H9 (cell line): ENCODE results near the gene RGS16. TPM values are rescaled to one million over a fixed set of nuclear protein-coding genes. Genes with fewer than 3 reads are reported as not detected.

Experiments
- DNase-seq: peaks from one replicate; pipeline ENCODE4 v3.0.0-alpha.2; 2017
- H2AFZ ChIP-seq: one replicate; pipeline ENCODE4 v1.6.1; 2013; ENCODE audit warnings: mild to moderate bottlenecking, low read length, control low read depth, moderate library complexity
- H2AK5ac ChIP-seq: 2 replicates; pipeline ENCODE4 v1.6.1; 2013; ENCODE audit warnings: low read length, control low read depth, mixed read lengths; ENCODE audit not compliant: insufficient read length
- H2BK120ac ChIP-seq: one replicate; pipeline ENCODE4 v1.6.1; 2013; ENCODE audit warnings: low read depth, mild to moderate bottlenecking, low read length, control low read depth, inconsistent platforms; ENCODE audit not compliant: poor library complexity, severe bottlenecking
- H2BK12ac ChIP-seq: 2 replicates; pipeline ENCODE4 v1.6.1; 2013; ENCODE audit warnings: low read length, control low read depth, mixed read lengths, low read depth; ENCODE audit not compliant: insufficient read length
- H2BK15ac ChIP-seq: 2 replicates; pipeline ENCODE4 v1.6.1; 2013; ENCODE audit warnings: low read depth, low read length, control low read depth
- H2BK20ac ChIP-seq: one replicate; pipeline ENCODE4 v1.6.1; 2013; ENCODE audit warnings: low read depth, mild to moderate bottlenecking, low read length, control low read depth, inconsistent platforms; ENCODE audit not compliant: poor library complexity, severe bottlenecking
- H2BK5ac ChIP-seq: 2 replicates; pipeline ENCODE4 v1.6.1; 2013; ENCODE audit warnings: low read length, control low read depth, mixed read lengths; ENCODE audit not compliant: insufficient read length
- H3K14ac ChIP-seq: 2 replicates; pipeline ENCODE4 v1.6.1; 2013; ENCODE audit warnings: low read length, control low read depth; ENCODE audit not compliant: insufficient read depth
- H3K18ac ChIP-seq: 2 replicates; pipeline ENCODE4 v1.6.1; 2013; ENCODE audit warnings: low read depth, mild to moderate bottlenecking, mixed read lengths, low read length, control low read depth; ENCODE audit not compliant: insufficient read length
- H3K23ac ChIP-seq: 2 replicates; pipeline ENCODE4 v1.6.1; 2013; ENCODE audit warnings: low read length, control low read depth, mixed read lengths, low read depth; ENCODE audit not compliant: insufficient read length
- H3K23me2 ChIP-seq: 2 replicates; pipeline ENCODE4 v1.6.1; 2013; ENCODE audit warnings: low read depth, mild to moderate bottlenecking, mixed read lengths, low read length, control low read depth; ENCODE audit not compliant: insufficient read length, poor library complexity, severe bottlenecking
- H3K27ac ChIP-seq: 2 replicates; pipeline ENCODE4 v1.5.1; 2013; ENCODE audit warnings: low read length, control low read depth, mixed read lengths, low read depth; ENCODE audit not compliant: insufficient read length
- H3K27me3 ChIP-seq: 2 replicates; pipeline ENCODE4 v1.6.1; 2013; ENCODE audit warnings: low read length, control low read depth, inconsistent platforms; ENCODE audit not compliant: insufficient read depth
- H3K4ac ChIP-seq: 2 replicates; pipeline ENCODE4 v1.6.1; 2013; ENCODE audit warnings: low read depth, mild to moderate bottlenecking, control low read depth, inconsistent platforms, low read length, moderate library complexity
- H3K4me1 ChIP-seq: 2 replicates; pipeline ENCODE4 v1.6.1; 2013; ENCODE audit warnings: low read length, control low read depth, inconsistent platforms; ENCODE audit not compliant: insufficient read depth
- H3K4me2 ChIP-seq: 2 replicates; pipeline ENCODE4 v1.6.1; 2013; ENCODE audit warnings: low read length, control low read depth, mixed read lengths; ENCODE audit not compliant: insufficient read length, insufficient read depth
- H3K56ac ChIP-seq: 2 replicates; pipeline ENCODE4 v1.6.1; 2013; ENCODE audit warnings: low read depth, mild to moderate bottlenecking, mixed read lengths, low read length, control low read depth; ENCODE audit not compliant: insufficient read length
- H3K79me1 ChIP-seq: 2 replicates; pipeline ENCODE4 v1.6.1; 2013; ENCODE audit warnings: low read depth, mild to moderate bottlenecking, moderate library complexity, low read length, control low read depth, inconsistent platforms; ENCODE audit not compliant: insufficient read depth, poor library complexity, severe bottlenecking
- H3K79me2 ChIP-seq: 2 replicates; pipeline ENCODE4 v1.6.1; 2013; ENCODE audit warnings: low read length, control low read depth, inconsistent platforms; ENCODE audit not compliant: insufficient read depth
- H3K9ac ChIP-seq: 2 replicates; pipeline ENCODE4 v1.6.1; 2013; ENCODE audit warnings: low read length, control low read depth, mixed read lengths; ENCODE audit not compliant: insufficient read length; ENCODE audit errors: extremely low read depth
- H3K9me3 ChIP-seq: one replicate; pipeline ENCODE4 v1.6.1; 2013; ENCODE audit warnings: low read depth, low read length, inconsistent platforms; ENCODE audit not compliant: control insufficient read depth
- H3T11ph ChIP-seq: one replicate; pipeline ENCODE4 v1.6.1; 2013; ENCODE audit warnings: mild to moderate bottlenecking, low read length, control low read depth, inconsistent platforms
- H4K20me1 ChIP-seq: one replicate; pipeline ENCODE4 v1.6.1; 2013; ENCODE audit not compliant: control insufficient read depth, insufficient read length, insufficient read depth
- H4K5ac ChIP-seq: 2 replicates; pipeline ENCODE4 v1.6.1; 2013; ENCODE audit warnings: low read depth, mild to moderate bottlenecking, mixed read lengths, low read length, control low read depth; ENCODE audit not compliant: insufficient read length
- H4K8ac ChIP-seq: replicated peaks from 2 replicates; pipeline ENCODE4 v1.6.1; 2013; ENCODE audit warnings: low read length, control low read depth, mixed read lengths, low read depth; ENCODE audit not compliant: insufficient read length
- H4K91ac ChIP-seq: 2 replicates; pipeline ENCODE4 v1.6.1; 2013; ENCODE audit warnings: low read depth, mild to moderate bottlenecking, moderate library complexity, mixed read lengths, low read length, control low read depth; ENCODE audit not compliant: insufficient read length
- H3K27ac Mint-ChIP-seq, 3 experiments: 2 replicates in 2 of 3; 3 replicates in 1 of 3; pipeline ENCODE4 v1.8.0; 2020 to 2021; ENCODE audit warnings: mixed read lengths in 3 of 3, mild to moderate bottlenecking in 1 of 3, moderate library complexity in 1 of 3
- H3K27me3 Mint-ChIP-seq: 2 replicates; pipeline ENCODE4 v1.8.0; 2021; ENCODE audit warnings: low read depth, mild to moderate bottlenecking, moderate library complexity, mixed read lengths
- H3K36me3 Mint-ChIP-seq, 3 experiments: 2 replicates in 2 of 3; 3 replicates in 1 of 3; pipeline ENCODE4 v1.8.0; 2020 to 2021; ENCODE audit warnings: low read depth in 3 of 3, mixed read lengths in 3 of 3; ENCODE audit not compliant: insufficient read depth in 1 of 3
- H3K4me1 Mint-ChIP-seq, 2 experiments: 2 replicates each; pipeline ENCODE4 v1.8.0; 2020; ENCODE audit warnings: mixed read lengths in 2 of 2
- H3K4me3 Mint-ChIP-seq, 2 experiments: 2 replicates in 1 of 2; 3 replicates in 1 of 2; pipeline ENCODE4 v1.8.0; 2020 to 2021; ENCODE audit warnings: mild to moderate bottlenecking in 2 of 2, mixed read lengths in 2 of 2, moderate library complexity in 1 of 2
- H3K9me3 Mint-ChIP-seq, 2 experiments: 2 replicates in 1 of 2; 3 replicates in 1 of 2; pipeline ENCODE4 v1.8.0; 2020; ENCODE audit warnings: mild to moderate bottlenecking in 2 of 2, mixed read lengths in 2 of 2, moderate library complexity in 1 of 2
- CTCF ChIP-seq: fragments of 200-600 bp; sonication (generic); conservative IDR thresholded peaks from 3 replicates; pipeline ENCODE4 v1.8.0; 2021; ENCODE audit warnings: antibody characterized with exemption, mild to moderate bottlenecking
- WGBS: extraction: QIAGEN DNeasy Blood & Tissue Kit; methylation state at CpG from one replicate; pipeline ENCODE4 v1.1.7; 2013; ENCODE audit warnings: missing lambda C conversion rate, low lambda C conversion rate, mixed read lengths; ENCODE audit not compliant: insufficient read length; ENCODE audit errors: extremely low coverage; 5-methylcytosine and 5-hydroxymethylcytosine counted together
- total RNA-seq: library from RNA; stranded (reverse); gene quantifications from 2 replicates; pipeline ENCODE4 v1.2.1, GENCODE V29; 2021

The RGS16 gene
- total RNA-seq, 1 experiment from 2014 or later = 6.9 TPM

GRCh38 chr1:182614796-182615454 lies 10.7 kb upstream of the RGS16 start:
- H3K4me1 Mint-ChIP-seq = peaks cover 72 to 74% of the 10 kb centered on the region in 2 experiments
- peak overlapping the region; percentile 69 to 78 for H3K4me3 Mint-ChIP-seq
- H3T11ph ChIP-seq = no peak overlapping the region
- no peak overlapping the region for H2BK5ac ChIP-seq
- peak overlapping the region; percentile 52 for H3K4me2 ChIP-seq
- peaks cover 81% of the 10 kb centered on the region for H3K27me3 Mint-ChIP-seq
- no peak overlapping the region for H2BK15ac ChIP-seq
- H2BK12ac ChIP-seq = no peak overlapping the region
- no peaks in the 10 kb centered on the region; a peak in 1 of 7 replicates for H3K36me3 Mint-ChIP-seq
- DNase-seq = peak; percentile 72
- no peak overlapping the region for H4K91ac ChIP-seq
- H3K23me2 ChIP-seq = peaks cover 15% of the 10 kb centered on the region
- H4K8ac ChIP-seq = no peak overlapping the region
- no peak overlapping the region for H2BK120ac ChIP-seq
- TF ChIP-seq CTCF = no peak
- H4K20me1 ChIP-seq = no peaks in the 10 kb centered on the region
- peak overlapping the region in 1 of 3 experiments; percentile 81; a peak in 4 of 7 replicates for H3K27ac Mint-ChIP-seq
- WGBS = no CpG with 5 or more reads among the region's 56 CpGs
- no peaks in the 10 kb centered on the region; the same call in 1 of the 2 replicates for H3K27me3 ChIP-seq
- H3K56ac ChIP-seq = no peak overlapping the region
- H3K9me3 Mint-ChIP-seq = no peaks in the 10 kb centered on the region; a peak in 2 of 5 replicates
- H4K5ac ChIP-seq = no peak overlapping the region
- H3K79me2 ChIP-seq = no peaks in the 10 kb centered on the region
- H2AFZ ChIP-seq = no peak overlapping the region
- H3K4me1 ChIP-seq = peaks cover 22% of the 10 kb centered on the region; the same call in 1 of the 2 replicates
- no peak overlapping the region for H3K4ac ChIP-seq
- H2BK20ac ChIP-seq = no peak overlapping the region
- no peak overlapping the region for H3K9ac ChIP-seq
- peak overlapping the region; percentile 89 for H3K18ac ChIP-seq
- H3K79me1 ChIP-seq = no peaks in the 10 kb centered on the region
- H2AK5ac ChIP-seq = no peak overlapping the region
- no peak overlapping the region for H3K27ac ChIP-seq
- peak overlapping the region; percentile 74 for H3K14ac ChIP-seq
- no peaks in the 10 kb centered on the region for H3K9me3 ChIP-seq
- H3K23ac ChIP-seq = no peak overlapping the region
